HL-60 (cell line): Measurements from ENCODE around the gene FAM186B.

Experiments
- CTCF ChIP-seq: IDR thresholded peaks from one replicate; pipeline ENCODE4 v1.5.1; 2011; ENCODE audit warnings: low read length, control low read depth, inconsistent platforms; ENCODE audit not compliant: insufficient read depth
- GABPA ChIP-seq: IDR thresholded peaks from 2 replicates; pipeline ENCODE4 v1.6.1; 2012; ENCODE audit warnings: low read depth
- TF ChIP-seq, protein P1 (sequence below): IDR thresholded peaks from 2 replicates; pipeline ENCODE4 v1.6.1; 2012; ENCODE audit warnings: low read depth; ENCODE audit not compliant: insufficient replicate concordance

GRCh38 chr12:49648712-49649003, 43.2 kb upstream of the FAM186B start:
- TF ChIP-seq CTCF (no peak), GABPA (no peak)
- TF ChIP-seq, protein P1, sequence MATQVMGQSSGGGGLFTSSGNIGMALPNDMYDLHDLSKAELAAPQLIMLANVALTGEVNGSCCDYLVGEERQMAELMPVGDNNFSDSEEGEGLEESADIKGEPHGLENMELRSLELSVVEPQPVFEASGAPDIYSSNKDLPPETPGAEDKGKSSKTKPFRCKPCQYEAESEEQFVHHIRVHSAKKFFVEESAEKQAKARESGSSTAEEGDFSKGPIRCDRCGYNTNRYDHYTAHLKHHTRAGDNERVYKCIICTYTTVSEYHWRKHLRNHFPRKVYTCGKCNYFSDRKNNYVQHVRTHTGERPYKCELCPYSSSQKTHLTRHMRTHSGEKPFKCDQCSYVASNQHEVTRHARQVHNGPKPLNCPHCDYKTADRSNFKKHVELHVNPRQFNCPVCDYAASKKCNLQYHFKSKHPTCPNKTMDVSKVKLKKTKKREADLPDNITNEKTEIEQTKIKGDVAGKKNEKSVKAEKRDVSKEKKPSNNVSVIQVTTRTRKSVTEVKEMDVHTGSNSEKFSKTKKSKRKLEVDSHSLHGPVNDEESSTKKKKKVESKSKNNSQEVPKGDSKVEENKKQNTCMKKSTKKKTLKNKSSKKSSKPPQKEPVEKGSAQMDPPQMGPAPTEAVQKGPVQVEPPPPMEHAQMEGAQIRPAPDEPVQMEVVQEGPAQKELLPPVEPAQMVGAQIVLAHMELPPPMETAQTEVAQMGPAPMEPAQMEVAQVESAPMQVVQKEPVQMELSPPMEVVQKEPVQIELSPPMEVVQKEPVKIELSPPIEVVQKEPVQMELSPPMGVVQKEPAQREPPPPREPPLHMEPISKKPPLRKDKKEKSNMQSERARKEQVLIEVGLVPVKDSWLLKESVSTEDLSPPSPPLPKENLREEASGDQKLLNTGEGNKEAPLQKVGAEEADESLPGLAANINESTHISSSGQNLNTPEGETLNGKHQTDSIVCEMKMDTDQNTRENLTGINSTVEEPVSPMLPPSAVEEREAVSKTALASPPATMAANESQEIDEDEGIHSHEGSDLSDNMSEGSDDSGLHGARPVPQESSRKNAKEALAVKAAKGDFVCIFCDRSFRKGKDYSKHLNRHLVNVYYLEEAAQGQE: no peak
